HuH-7.5 (cell line): ENCODE data around the gene MIPOL1.
"Not testable (repeated sequence)": the region's sequence is repeated elsewhere in the genome, so short reads cannot be mapped to it uniquely, and the experiment has no call there.

Experiments
- DNase-seq: peaks from one replicate; pipeline ENCODE4 v3.0.0; 2011; ENCODE audit warnings: low spot score

The MIPOL1 gene, protein sequence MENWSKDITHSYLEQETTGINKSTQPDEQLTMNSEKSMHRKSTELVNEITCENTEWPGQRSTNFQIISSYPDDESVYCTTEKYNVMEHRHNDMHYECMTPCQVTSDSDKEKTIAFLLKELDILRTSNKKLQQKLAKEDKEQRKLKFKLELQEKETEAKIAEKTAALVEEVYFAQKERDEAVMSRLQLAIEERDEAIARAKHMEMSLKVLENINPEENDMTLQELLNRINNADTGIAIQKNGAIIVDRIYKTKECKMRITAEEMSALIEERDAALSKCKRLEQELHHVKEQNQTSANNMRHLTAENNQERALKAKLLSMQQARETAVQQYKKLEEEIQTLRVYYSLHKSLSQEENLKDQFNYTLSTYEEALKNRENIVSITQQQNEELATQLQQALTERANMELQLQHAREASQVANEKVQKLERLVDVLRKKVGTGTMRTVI

DNA sequence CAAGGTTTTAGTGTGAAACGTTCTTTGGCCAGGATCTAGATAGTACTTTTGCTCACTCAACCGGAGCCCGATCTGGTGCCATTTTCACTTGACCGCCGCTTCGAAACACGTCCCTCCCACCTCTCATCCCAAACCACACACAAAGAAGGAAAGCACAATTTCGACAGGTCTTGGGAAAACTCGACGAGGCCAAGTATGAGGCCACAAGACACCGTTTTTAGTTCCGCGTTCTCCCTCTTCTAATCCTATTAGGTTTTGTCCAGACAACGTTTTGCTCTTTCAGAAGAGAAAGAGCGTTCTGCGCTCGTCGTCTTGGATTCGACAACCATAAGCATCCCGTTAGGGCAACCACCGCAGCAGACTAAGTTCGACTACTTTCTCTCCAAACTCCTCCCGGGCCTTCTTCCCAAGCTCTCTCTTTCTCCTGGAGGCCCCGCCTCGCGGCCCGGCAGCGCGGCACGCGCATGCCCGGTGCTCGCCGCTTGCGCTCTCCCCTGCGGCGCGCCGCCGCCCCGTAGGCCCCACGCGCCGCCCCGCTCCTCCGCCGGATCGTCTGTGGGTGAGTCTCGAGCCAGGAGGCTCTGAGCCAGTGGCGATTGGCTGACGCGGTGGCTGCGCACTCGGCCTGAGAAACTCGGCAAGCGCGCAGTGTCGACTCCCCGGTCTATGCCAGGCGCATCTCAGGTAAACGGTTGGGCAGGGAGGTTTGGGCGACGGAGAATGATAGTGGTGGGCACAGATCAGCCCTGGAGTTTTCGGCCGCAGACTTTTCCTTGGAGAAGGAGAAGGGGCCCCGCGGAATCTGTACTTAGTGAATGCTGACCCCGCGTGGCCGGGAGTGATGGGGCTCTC is at the start of gene MIPOL1:
Gene MIPOL1, plus strand, starts transcription at position 517 of the 852 bp plus-strand sequence. CDS start 49,952 bp downstream, outside the sequence.
- DNase-seq, result peak; percentile 56

DNA sequence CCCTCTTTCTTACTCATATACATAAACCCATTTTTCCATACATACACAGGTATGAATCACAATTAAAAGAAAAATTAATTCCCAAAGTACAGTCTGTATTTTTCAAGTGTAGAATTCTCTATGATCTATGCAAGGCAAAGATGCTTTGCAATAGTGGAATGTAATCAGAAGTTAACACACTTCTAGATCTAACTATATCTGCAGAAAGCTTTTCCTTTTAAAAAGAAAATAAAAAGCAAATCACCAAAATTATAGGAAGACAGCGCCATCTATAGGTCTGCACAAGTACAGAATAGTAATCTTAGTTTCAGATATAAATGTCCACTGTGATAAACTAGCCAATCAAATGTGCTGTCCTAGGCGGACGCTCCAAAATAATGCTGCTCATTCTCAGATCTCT is 47.3 kb upstream of the MIPOL1 start:
- DNase-seq, result no peak

DNA sequence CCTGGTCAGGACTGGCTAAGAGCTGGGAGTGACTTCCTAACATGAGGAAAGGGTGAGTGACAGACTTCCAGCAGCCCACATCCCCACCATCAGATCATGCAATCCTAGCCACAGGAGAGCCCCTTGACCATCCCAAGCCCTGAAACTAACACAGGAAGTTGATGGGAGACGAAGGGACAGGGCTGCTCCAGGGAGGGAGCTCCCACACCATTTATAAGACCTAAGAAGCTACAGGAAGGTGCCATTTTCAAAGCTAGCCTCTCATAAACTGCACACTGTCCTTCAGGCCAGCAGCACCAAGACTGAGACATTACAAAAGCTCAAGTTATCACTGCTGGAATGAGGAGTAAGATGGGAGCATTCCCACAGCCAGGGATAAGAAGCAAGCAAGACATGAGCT is 44.7 kb upstream of the MIPOL1 start:
- no peak for DNase-seq

DNA sequence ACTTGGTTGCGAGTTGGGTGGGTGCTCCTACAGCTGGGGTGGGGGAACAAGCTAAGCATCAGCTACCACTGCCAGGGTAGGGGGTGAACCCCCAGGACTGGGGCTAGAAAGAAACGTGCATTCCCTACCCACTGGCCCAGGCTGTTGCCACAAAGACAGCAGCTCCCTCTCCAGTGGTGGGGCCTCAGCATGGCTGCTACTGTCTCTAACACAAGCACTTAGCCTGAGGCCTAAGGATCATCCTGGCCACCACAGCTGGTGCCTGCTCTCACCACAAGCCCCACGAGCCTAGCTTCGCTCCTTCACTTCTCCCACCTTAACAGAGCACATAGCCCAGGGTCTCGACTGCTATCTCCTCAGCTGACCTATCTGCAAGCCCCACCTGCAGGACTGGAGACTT is 44.3 kb upstream of the MIPOL1 start:
- DNase-seq, result no peak

DNA sequence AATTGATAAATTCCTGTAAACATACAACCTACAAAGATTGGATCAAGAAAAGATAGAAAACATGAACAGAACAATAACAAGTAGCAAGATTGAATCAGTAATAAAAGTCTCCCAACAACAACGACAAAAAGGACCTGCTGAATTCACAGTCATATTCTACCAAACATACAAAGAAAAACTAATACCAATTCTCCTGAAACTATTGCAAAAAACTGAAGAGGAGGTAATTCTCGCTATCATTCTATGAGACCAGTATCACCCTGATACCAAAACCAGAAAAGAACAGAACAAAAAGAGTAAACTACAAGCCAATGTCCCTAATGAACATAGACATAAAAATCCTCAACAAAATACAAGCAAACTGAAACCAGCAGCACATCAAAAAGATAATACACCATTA is 39.8 kb upstream of the MIPOL1 start:
- DNase-seq, result no peak

DNA sequence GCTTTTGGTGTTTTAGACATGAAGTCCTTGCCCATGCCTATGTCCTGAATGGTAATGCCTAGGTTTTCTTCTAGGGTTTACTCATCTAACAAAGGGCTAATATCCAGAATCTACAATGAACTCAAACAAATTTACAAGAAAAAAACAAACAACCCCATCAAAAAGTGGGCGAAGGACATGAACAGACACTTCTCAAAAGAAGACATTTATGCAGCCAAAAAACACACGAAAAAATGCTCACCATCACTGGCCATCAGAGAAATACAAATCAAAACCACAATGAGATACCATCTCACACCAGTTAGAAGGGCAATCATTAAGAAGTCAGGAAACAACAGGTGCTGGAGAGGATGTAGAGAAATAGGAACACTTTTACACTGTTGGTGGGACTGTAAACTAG is 35.4 kb upstream of the MIPOL1 start:
- not testable (repeated sequence) for DNase-seq

DNA sequence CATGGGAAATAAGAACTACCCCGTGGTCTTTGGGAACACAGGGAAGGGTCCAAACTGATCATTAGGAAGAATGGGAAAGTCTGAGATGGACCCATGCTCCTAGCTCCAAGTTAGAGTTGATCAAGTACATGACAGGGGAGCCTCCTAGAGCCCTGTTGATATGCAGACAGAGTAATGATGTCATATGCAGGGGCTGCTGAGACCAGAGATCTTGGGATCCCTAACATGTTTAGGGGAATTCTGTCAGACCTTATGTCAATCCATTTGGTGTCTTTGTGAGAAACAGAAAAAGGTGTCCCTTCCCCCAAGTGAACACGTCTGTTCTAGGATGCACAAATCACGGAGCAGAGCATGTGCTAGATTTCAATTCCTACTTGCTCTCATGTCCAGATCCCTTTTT is 31.9 kb upstream of the MIPOL1 start:
- no peak for DNase-seq

DNA sequence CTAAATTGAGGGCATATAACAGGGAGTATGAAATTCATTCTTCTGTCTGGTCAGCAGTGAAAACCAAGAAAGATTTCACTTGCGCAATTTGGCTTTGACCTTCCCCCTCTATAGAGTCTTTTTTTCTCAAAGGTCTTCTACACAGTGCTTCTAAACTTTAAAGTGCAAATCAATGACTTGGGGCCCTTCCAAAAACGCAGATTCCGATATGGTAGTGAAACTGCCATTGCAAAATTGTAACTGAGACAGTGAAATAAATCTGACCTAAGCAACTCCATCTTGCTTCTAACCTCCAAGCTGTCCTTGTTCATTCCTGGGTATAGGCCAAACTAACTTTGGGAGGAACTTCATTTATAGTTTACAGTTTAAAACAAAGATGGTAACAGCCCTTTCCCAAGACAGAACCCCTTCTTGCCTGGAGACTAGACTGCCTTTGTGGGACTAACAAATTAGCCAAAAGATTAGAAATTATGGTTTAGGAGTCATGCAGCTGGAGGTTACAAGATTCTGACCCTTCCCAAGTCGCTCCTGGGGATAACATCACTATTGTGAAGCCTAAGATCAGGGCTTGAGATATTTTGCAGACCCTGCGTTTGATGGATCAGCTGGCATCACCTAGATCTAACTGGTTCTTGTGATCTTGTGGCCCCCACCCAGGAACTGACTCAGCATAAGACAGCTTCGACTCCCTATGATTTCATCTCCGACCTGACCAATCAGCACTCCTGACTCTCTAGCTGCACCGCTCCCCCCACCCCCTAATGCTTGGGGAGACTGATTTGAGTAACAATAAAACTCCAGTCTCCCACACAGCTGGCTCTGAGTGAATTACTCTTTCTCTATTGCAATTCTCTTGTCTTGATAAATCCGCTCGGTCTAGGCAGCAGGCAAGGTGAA is 30.3 kb upstream of the MIPOL1 start:
- DNase-seq, result no peak

DNA sequence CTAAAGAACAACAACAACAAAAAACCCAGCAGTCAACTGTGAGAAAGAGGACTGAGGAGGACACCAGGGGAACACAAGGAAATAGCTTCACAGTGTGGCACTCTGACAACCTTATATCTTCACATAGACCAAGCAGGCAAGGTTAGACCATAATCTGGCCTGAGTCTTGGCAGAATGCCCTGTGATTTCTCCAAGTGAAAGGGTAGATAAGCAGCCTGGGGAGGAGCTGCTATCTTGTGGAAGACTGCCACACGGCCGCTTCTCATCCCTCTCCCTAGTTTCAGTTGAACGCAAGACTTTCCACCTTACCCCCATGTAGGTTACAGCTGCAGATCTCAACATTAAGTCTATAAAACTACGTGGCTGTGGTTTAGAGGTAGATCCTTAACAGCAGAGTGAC is 29.0 kb upstream of the MIPOL1 start:
- DNase-seq, result no peak

DNA sequence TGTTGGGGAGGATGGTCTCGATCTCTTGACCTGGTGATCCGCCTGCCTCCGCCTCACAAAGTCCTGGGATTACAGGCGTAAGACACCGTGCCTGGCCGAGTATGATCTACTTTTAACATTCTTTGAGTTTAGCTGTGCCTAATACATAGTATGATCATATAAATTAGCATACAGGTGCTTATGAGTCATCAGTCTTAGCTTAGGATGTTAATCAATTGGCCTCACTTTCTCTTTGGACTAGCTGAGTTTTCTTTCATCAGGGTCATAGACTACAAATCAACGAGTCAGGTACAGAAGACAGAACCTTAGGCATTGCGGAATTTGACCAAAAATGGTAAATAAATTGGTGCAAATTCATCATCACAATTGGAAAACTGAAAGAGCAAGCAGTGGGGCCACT is 27.5 kb upstream of the MIPOL1 start:
- no peak for DNase-seq

DNA sequence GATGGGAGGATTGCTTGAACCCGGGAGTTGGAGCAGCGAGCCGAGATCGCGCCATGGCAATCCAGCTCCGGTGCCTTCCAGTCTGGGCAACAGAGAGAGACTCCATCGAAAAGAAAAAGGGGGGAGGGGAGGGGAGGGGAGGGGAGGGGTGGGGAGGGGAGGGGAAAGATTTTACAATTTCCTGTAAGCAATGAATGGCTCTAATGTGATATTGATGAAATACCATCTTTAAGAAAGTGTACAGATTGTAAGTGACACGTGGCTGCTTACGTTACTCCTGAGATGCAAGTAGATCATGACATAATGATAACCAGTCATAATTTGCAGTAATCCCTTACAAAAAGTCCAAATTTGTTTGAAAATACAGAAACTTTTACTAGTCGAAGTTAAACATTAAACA is 26.7 kb upstream of the MIPOL1 start:
- DNase-seq, result no peak

DNA sequence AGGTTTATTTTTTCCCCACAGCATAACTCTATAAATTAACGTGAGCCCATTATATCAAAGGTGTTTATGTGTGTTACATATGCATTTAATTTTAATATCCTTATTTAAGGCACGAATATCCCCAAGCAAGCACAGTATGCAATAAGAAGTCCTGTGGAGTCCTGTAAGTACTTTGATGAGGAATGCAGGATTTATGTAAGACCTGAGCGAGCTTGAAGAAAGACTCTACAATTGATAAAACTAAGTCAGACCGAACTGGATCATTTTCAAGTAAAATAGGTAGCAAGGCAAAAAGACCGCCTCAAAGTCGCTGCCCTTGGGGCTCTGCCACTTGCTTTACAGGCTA is 26.1 kb upstream of the MIPOL1 start:
- DNase-seq, result peak; percentile 15

DNA sequence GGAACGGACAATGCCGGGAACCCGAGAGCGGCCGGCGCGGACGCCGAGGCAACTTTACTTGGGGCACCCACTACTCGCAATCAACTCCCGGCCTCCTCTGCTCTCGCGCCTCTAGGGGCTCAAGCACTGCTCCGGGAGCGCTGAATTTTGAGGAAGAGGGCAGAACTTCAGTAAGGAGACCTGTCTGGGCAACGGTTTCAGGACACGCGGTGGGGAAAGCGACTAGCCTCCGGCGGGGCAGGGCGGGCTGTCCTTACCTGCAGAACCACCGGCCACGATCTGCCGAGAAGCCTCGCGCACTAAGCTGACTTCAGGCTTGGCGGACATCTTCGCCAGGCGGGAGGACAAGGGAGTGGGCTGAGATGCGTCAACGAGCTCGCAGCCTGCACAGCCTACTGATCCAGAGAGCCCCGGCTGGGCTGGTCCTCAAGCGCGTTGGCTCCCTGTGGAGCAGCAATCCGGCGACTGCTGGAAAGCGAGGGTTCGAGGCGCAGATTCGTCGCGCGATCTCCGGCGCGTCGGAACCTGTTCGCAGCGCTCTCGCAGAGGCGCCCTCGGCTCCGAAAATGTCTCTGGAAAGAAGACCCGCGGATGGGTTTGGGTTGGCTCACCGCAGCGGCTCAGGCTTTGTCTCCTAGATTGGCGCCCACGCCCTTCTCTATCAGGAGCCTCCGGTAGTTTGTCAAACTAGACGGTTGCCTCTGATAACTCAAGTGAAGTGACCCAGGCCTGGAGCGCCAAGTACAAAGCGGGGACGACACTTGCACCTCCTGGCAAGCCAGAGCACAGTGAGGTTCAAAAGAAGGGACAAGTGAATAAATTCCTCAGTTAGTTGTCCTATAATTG is 25.5 kb upstream of the MIPOL1 start, which contains the start of gene SLC25A21:
Gene SLC25A21, minus strand, starts transcription at position 583 of the 846 bp plus-strand sequence.
- peak; percentile 70 for DNase-seq

DNA sequence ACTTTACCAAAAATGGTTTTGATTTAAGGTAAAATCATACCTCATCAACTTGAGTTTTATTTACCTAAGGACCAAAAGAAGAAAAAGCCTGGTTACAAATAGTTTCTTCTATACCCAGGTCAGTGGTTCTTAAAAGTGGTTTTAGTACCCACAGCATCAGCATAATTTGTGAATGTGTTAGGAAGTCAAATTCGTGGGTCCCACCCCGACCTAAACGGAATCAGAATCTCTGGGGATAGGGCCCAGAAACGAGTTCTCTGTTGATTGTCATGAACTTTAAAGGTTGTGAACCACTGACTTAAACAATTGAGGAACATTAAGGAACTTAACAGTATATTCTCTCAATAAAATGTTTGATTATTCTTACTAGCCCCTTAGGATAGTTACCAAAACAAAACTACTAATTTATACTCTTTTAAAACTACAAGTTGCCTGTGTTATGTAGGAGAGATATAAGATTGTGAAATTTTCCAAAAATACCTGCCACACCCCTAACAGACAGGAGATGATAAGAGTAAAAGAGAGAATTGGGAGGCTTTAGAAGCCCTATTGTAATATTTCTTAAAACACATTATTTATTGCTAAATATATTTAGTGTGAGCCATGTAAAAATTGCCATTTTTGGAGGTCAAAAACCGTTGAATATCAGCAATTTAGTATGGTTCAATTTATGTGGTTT is 24.7 kb upstream of the MIPOL1 start:
- DNase-seq, result no peak

DNA sequence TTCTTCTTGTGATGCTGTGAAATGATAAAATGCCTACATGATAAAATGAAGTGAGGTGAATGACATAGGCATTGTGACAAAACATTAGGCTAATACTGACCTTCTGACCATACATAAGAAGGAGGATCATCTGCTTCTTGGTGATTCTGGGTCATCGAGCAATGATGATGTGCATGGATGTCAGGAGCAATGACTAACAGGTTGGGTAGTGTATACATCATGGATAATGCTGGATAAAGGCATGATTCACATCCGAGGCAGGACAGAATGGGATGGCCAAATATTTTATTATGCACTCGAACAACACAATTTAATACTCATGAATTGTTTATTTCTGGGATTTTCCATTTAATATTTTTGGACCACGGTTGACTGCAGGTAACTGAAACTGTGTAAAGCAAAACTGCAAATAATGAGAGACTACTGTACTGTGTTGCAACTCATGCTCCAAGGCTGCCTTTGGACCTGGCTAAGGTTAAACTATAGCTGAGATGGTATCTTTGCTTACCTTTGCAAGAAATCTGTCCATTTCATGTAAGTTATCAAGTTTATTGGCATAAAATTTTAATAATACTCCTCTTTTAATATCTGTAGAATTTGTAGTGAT is 17.7 kb upstream of the MIPOL1 start:
- no peak for DNase-seq

DNA sequence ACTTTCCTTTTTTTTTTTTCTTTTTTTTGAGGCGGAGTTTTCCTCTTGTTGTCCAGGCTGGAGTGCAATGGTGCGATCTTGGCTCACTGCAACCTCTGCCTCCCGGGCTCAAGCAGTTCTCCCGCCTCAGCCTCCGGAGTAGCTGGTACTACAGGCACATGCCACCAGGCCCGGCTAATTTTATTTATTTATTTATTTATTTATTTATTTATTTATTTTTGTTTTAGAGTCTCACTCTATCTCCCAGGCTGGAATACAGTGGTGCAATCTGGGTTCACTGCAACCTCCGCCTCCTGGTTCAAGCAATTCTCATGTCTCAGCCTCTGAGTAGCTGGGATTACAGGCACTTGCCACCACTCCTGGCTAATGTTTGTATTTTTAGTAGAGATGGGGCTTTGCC is 16.9 kb upstream of the MIPOL1 start:
- DNase-seq, result not testable (repeated sequence)

DNA sequence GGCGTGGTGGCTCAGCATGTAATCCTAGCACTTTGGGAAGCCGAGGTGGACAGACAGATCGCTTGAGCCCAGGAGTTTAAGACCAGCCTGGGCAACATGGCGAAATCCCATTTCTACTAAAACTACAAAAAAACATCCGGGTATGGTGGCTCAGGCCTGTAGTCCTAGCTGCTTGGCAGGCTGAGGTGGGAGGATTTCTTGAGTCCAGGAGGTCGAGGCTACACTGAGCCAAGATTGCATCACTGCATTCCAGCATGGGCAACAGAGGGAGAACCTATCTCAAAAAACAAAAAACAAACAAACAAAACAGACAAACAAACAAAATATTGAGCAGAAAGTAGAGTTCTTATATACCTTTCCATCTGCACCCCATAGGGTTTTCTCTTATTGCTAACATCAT is 16.3 kb upstream of the MIPOL1 start:
- no peak for DNase-seq

DNA sequence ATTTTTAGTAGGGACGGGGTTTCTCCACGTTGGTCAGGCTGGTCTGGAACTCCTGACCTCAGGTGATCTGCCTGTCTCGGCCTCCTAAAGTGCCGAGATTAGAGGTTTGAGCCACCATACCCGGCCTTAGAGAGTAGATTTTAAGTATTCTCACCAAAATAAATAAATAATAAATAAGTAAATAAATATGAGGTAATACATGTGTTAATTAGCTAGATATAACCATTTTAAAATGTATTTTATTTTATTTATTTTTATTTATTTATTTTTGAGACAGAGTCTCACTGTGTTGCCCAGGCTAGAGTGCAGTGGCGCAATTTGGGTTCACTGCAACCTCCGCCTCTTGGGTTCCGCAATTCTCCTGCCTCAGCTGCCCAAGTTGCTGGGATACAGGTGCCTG is 13.2 kb upstream of the MIPOL1 start:
- DNase-seq, result not testable (repeated sequence)

DNA sequence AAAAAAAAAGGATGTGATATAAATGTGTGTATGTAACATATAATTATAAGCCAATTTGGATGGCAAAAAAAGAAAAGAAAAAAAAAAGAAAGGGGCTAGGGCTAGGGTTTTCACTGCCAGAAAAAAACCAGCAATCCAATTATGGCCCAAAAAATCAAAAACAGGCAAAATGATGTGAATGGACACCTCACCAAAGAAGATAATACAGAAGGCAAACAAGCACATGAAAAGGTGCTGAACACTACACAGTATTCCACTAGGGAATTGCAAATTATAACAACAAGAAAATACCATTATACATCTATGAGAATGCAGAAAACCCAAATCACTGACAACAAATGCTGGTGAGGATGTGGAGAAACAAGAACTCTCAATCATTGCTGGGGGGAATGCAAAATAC is 12.1 kb upstream of the MIPOL1 start:
- DNase-seq, result no peak

DNA sequence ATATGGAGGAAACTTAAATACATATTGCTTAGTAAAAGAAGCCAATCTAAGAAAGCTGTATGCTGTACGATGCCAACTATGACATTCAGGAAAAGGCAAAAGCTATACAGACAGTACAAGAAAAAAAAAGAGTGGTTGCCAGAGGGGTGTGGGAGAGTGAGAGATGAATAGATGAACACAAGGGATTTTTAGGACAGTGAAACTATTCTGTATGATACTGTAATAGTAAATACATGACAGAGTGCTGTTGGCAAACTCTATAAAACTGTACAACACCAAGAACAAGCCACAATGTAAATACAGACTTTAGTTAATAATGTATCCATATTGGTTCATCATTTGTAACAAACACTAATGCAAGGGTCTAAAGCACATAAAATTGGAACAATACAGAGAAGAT is 10.9 kb upstream of the MIPOL1 start:
- DNase-seq, result no peak
